NT2/D1 (cell line): ENCODE data around the gene SLC27A4.

Experiments used
- SUZ12 ChIP-seq: IDR thresholded peaks from 2 replicates; pipeline ENCODE4 v1.6.1; 2011; ENCODE audit not compliant: insufficient read length, insufficient read depth; ENCODE audit errors: extremely low read depth
- ZNF274 ChIP-seq: IDR thresholded peaks from 2 replicates; pipeline ENCODE4 v1.6.1; 2011; ENCODE audit warnings: mild to moderate bottlenecking, low read depth, low read length

DNA sequence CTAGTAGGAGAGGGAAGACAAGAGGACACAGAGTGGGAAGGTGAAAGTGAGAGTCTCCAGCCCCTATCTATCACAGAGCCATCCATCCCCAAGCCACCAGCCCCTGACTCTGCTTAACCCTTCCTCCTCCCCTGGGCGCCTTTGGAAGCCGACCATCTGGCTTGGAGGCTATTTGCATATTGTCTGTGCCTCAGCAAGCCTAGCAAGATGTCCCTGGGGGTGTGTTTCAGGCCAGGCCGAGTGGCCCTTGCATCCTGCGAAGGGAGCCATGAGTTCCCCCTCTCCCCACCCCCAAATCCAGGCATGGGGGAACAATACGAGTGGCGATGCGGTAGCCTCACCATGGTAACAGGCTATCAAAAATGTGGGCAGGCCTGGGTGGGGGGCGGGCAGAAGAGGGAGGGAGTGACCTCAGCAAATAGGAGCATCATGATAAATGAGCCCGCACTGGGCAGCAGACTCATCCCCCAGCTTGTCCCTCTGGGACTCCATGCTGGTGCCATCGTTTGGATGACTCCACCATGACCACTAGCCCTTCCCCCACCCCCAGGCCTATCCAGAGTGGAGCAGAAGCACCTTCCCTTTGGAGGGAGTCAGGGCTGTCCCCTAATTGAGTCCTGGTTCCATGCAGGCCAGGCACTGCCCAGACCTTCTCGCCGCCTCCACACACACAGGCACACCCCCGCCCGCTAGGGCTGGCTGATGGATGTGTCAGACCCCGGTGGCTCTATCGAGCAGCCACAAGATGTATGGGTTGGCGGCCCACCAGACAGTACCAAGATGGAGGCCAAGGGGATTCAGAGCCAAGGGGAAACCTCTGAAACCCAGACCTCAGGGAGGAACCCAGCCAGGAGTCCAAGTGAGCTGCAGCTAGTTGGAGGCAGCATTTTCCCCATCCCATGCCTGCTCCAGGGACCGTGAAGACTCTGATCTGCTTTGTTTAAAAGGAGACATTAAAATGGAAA lies 45.5 kb downstream of the SLC27A4 start:
- TF ChIP-seq SUZ12 (no peak), ZNF274 (no peak)
